ENCODE measurements around the gene CADM2. TPM values are rescaled to one million over a fixed set of nuclear protein-coding genes. Genes with fewer than 3 reads are reported as not detected.

Gene CADM2
- total RNA-seq, 1 donor from 2014 or later = 4.4 TPM

DNA sequence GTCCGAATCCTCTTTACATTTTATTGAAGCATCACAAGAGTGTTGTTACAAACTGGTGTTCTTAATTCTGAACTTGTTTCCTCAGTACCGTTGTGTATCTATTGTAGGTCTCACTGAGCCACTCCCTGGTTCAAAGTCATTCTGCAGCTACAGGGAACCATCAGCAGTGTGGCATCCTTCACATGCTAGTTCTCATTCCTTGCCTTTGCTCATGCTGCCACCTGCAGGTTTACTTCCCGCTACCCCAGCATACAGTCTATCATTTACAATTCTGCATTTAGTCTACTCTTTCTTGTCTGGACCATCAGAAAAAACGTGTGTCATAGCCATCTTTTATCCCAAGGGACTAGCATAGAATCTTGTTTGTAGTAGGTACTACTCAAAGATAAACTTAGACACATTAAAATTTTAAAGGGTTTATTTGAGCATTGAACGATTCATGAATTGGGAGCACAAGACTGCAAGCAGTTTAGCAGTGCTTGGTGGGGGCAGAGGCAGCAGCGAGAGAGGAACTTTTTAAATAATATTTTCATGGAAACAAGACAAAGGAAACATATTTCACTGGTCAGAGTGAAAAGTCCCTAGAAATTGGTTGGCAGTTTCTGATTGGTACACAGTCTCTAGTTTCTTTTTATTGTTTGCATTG is 402.1 kb downstream of the CADM2 start:
- H3K36me3 Mint-ChIP-seq (ENCODE audit: insufficient read depth) = no peaks in the 10 kb centered on the region
- TF ChIP-seq, protein P1, sequence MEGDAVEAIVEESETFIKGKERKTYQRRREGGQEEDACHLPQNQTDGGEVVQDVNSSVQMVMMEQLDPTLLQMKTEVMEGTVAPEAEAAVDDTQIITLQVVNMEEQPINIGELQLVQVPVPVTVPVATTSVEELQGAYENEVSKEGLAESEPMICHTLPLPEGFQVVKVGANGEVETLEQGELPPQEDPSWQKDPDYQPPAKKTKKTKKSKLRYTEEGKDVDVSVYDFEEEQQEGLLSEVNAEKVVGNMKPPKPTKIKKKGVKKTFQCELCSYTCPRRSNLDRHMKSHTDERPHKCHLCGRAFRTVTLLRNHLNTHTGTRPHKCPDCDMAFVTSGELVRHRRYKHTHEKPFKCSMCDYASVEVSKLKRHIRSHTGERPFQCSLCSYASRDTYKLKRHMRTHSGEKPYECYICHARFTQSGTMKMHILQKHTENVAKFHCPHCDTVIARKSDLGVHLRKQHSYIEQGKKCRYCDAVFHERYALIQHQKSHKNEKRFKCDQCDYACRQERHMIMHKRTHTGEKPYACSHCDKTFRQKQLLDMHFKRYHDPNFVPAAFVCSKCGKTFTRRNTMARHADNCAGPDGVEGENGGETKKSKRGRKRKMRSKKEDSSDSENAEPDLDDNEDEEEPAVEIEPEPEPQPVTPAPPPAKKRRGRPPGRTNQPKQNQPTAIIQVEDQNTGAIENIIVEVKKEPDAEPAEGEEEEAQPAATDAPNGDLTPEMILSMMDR (IDR thresholded peaks at IDR 0.05; ENCODE audit: unreplicated experiment) = peak; percentile 80
- DNase-seq (ENCODE audit: low spot score, unreplicated experiment) = peak; percentile 35
- no peak overlapping the region for H3K27ac Mint-ChIP-seq
- H3K9me3 Mint-ChIP-seq (ENCODE audit: low read depth) = no peaks in the 10 kb centered on the region
- H3K27me3 Mint-ChIP-seq = no peaks in the 10 kb centered on the region
- H3K4me3 Mint-ChIP-seq (ENCODE audit: low read depth) = no peak overlapping the region
- no peaks in the 10 kb centered on the region for H3K4me1 Mint-ChIP-seq (ENCODE audit: low read depth)

DNA sequence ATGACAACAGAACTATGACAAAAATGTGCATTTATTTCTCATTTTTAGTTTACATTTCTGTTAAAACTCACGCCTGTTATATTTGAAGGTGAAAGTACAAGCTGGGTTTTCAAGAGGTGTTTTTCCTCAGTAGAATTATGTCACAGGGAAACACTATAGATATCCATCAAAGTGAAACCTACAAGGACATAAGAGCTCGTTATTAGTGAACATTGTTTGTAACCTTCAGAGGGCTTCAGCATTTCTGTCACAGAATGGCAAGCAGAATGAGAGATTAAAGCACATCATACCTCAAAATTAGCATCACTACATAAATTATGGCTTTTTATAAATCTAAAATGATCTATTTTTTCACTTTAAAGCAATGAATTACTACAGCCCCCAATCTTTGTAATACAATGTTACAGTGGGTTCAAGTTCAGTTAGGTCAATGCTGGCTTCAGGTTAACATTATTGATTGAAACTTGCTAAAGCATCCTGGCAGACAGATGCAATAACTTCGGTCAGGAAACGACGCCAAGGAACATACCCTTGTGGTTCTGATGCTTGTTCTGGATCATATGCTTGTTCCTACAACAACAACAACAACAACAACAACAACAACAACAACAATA is 405.6 kb downstream of the CADM2 start:
- H3K9me3 Mint-ChIP-seq (ENCODE audit: low read depth) = no peaks in the 10 kb centered on the region
- DNase-seq (ENCODE audit: low spot score, unreplicated experiment) = no peak
- TF ChIP-seq, protein P1 (IDR thresholded peaks at IDR 0.05; ENCODE audit: unreplicated experiment) = no peak
- H3K27ac Mint-ChIP-seq = no peak overlapping the region
- no peaks in the 10 kb centered on the region for H3K27me3 Mint-ChIP-seq
- no peak overlapping the region for H3K4me3 Mint-ChIP-seq (ENCODE audit: low read depth)
- H3K36me3 Mint-ChIP-seq (ENCODE audit: insufficient read depth) = no peaks in the 10 kb centered on the region
- H3K4me1 Mint-ChIP-seq (ENCODE audit: low read depth) = no peaks in the 10 kb centered on the region

DNA sequence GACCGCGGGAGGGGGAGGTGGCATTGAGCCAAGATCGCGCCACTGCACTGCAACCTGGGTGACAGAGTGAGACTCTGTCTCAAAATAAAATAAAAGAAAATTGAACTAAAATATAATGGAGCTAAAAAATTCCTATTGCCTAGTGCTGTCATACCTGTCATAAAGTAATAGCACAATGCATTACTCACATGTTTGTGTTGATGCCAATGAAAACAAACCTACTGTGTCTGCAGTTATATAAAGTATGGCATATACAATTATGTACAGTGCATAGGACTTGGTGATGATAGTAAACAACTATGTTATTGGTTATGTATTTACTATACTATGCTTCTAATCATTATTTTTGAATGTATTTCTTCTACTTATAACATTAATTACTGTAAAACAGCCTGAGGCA is 411.6 kb downstream of the CADM2 start:
- no peaks in the 10 kb centered on the region for H3K9me3 Mint-ChIP-seq (ENCODE audit: low read depth)
- no peak overlapping the region for H3K4me3 Mint-ChIP-seq (ENCODE audit: low read depth)
- no peaks in the 10 kb centered on the region for H3K4me1 Mint-ChIP-seq (ENCODE audit: low read depth)
- DNase-seq (ENCODE audit: low spot score, unreplicated experiment) = no peak
- no peak overlapping the region for H3K27ac Mint-ChIP-seq
- H3K36me3 Mint-ChIP-seq (ENCODE audit: insufficient read depth) = no peaks in the 10 kb centered on the region
- H3K27me3 Mint-ChIP-seq = no peaks in the 10 kb centered on the region
- TF ChIP-seq, protein P1 (IDR thresholded peaks at IDR 0.05; ENCODE audit: unreplicated experiment) = no peak

DNA sequence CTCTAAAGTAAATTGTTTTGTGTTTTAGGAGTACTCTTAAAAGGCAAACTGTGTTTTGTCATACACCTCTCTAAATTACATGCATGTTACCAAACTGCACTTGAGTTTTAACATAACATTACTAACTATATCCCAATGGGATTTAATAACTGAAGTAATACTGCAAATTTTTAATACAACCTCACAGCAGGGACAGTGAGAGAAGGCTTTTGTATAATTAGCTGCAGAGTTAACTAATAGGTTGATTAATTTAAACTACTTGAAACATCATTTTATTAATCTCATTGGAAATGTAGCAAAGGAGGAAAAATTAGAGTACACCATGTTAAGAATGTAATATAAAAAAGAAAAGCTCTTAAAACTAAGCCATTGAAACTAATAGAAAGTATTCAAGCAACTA is 417.3 kb downstream of the CADM2 start:
- Mint-ChIP-seq H3K9me3 (ENCODE audit: low read depth) (no peaks in the 10 kb centered on the region), H3K27me3 (no peaks in the 10 kb centered on the region), H3K4me1 (ENCODE audit: low read depth) (no peaks in the 10 kb centered on the region), H3K27ac (no peak overlapping the region), H3K4me3 (ENCODE audit: low read depth) (no peak overlapping the region), H3K36me3 (ENCODE audit: insufficient read depth) (no peaks in the 10 kb centered on the region)
- no peak for DNase-seq (ENCODE audit: low spot score, unreplicated experiment)
- TF ChIP-seq, protein P1 (IDR thresholded peaks at IDR 0.05; ENCODE audit: unreplicated experiment) = no peak

DNA sequence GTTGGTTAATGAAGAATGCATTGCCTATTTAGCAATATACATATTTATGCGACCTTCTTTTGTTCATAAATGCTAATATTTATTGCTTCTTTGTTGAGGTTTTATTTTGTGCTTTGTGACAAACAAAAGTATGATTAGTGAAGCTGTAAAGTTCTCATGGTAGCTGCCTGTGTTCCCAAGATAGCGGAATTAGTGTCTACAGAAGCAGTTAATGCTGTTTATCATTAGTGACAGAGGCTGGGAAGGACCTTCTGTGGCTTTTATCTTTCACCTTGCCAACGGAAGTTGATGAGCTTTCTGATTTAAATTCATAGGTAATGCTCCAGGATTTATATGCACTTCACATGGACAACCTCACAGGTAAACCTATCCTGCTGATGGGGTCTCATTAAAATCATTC is 418.3 kb downstream of the CADM2 start:
- Mint-ChIP-seq H3K4me3 (ENCODE audit: low read depth) (no peak overlapping the region), H3K27me3 (no peaks in the 10 kb centered on the region), H3K36me3 (ENCODE audit: insufficient read depth) (no peaks in the 10 kb centered on the region), H3K27ac (no peak overlapping the region), H3K9me3 (ENCODE audit: low read depth) (no peaks in the 10 kb centered on the region), H3K4me1 (ENCODE audit: low read depth) (no peaks in the 10 kb centered on the region)
- DNase-seq (ENCODE audit: low spot score, unreplicated experiment) = no peak
- TF ChIP-seq, protein P1 (IDR thresholded peaks at IDR 0.05; ENCODE audit: unreplicated experiment) = no peak
